HG02973 (cell line): ENCODE data around the gene RMDN2.
A peak's percentile ranks its signal among the peaks of the same experiment; 100 is the strongest.
"Not testable (repeated sequence)": the region's sequence is repeated elsewhere in the genome, so short reads cannot be mapped to it uniquely, and the experiment has no call there.

Source experiments
- ATAC-seq: cut with Tn5 transposase; IDR thresholded peaks from one replicate; pipeline ENCODE4 v1.9.1; 2021; ENCODE audit warnings: moderate library complexity; ENCODE audit not compliant: unreplicated experiment

RMDN2 gene

GRCh38 chr2:37930392-37930791, 5.3 kb downstream of the RMDN2 start:
- ATAC-seq, result not testable (repeated sequence)

- not testable (repeated sequence) for ATAC-seq
Measured at GRCh38 chr2:37932873-37933272, 7.8 kb downstream of the RMDN2 start.

GRCh38 chr2:37934591-37935513, 9.8 kb downstream of the RMDN2 start:
- peak; percentile 88 for ATAC-seq

GRCh38 chr2:37937568-37937967, 12.5 kb downstream of the RMDN2 start:
- ATAC-seq, result not testable (repeated sequence)

- not testable (repeated sequence) for ATAC-seq
Measured at GRCh38 chr2:37941267-37941666, 16.2 kb downstream of the RMDN2 start.

GRCh38 chr2:37944268-37944667, 19.2 kb downstream of the RMDN2 start:
- ATAC-seq, result no peak

- ATAC-seq, result no peak
Measured at GRCh38 chr2:37947306-37947705, 22.2 kb downstream of the RMDN2 start.

- ATAC-seq, result not testable (repeated sequence)
Measured at GRCh38 chr2:37962018-37962739, 37.1 kb downstream of the RMDN2 start.

GRCh38 chr2:37962740-37963121, 37.6 kb downstream of the RMDN2 start:
- ATAC-seq, result not testable (repeated sequence)

- ATAC-seq, result not testable (repeated sequence)
Measured at GRCh38 chr2:37963901-37964300, 38.8 kb downstream of the RMDN2 start.

GRCh38 chr2:37966326-37966725, 41.2 kb downstream of the RMDN2 start:
- no peak for ATAC-seq

GRCh38 chr2:37969731-37970130, 44.6 kb downstream of the RMDN2 start:
- ATAC-seq, result no peak

GRCh38 chr2:37971971-37972370, 46.9 kb downstream of the RMDN2 start:
- ATAC-seq, result no peak

- ATAC-seq, result no peak
Measured at GRCh38 chr2:37973615-37974353, 48.7 kb downstream of the RMDN2 start.

GRCh38 chr2:37975808-37976207, 50.7 kb downstream of the RMDN2 start:
- ATAC-seq, result no peak

- no peak for ATAC-seq
Measured at GRCh38 chr2:37976411-37976810, 51.3 kb downstream of the RMDN2 start.

- no peak for ATAC-seq
Measured at GRCh38 chr2:37982147-37982582, 57.1 kb downstream of the RMDN2 start.

GRCh38 chr2:37982847-37983246, 57.8 kb downstream of the RMDN2 start:
- ATAC-seq, result no peak

- ATAC-seq, result no peak
Measured at GRCh38 chr2:37983719-37984118, 58.6 kb downstream of the RMDN2 start.

- ATAC-seq, result no peak
Measured at GRCh38 chr2:37984176-37984575, 59.1 kb downstream of the RMDN2 start.

- no peak for ATAC-seq
Measured at GRCh38 chr2:37984589-37984988, 59.5 kb downstream of the RMDN2 start.
